GM12878 (cell line): ENCODE results near the gene SFXN4. TPM values are rescaled to one million over a fixed set of nuclear protein-coding genes. Genes with fewer than 3 reads are reported as not detected.
A peak's percentile ranks its signal among the peaks of the same experiment; 100 is the strongest.

Source experiments
- ATAC-seq: fragments of 200-7000 bp; cut with Tn5 transposase; 3 replicates; pipeline ENCODE4 v1.9.1; 2020; ENCODE audit warnings: mild to moderate bottlenecking, moderate library complexity
- BruUV-seq: library from RNA; stranded (reverse); fragments of 400-500 nt; replicated peaks from 2 replicates; lab custom pipeline; 2021; lab: Mats Ljungman, UMichigan
- CTCF ChIA-PET: fragments of 300-600 bp; sonication (Branson Sonifier 250); formaldehyde crosslinking; extraction: SDS; loops from one replicate; lab custom pipeline; 2021; ENCODE audit warnings: inconsistent platforms; lab: Yijun Ruan, JAX
- POLR2A ChIA-PET: fragments of 350-600 bp; formaldehyde crosslinking; extraction: SDS; loops from one replicate; lab custom pipeline; 2021; ENCODE audit warnings: inconsistent platforms; lab: Charles Lee
- RAD21 ChIA-PET: fragments of 300-600 bp; sonication (Branson Sonifier 250); formaldehyde crosslinking; loops from one replicate; lab custom pipeline; 2023; ENCODE audit warnings: antibody characterized with exemption; ENCODE audit not compliant: unreplicated experiment; lab: Charles Lee
- SMC1A ChIA-PET: fragments of 300-600 bp; sonication (Branson Sonifier 250); formaldehyde crosslinking; loops from one replicate; lab custom pipeline; 2023; ENCODE audit not compliant: unreplicated experiment, uncharacterized antibody; lab: Charles Lee
- DNase-seq: peaks from one replicate; pipeline ENCODE4 v3.0.0-alpha.2; 2011; ENCODE audit warnings: low read depth, low spot score
- FAIRE-seq: peaks from 3 replicates; lab custom pipeline; 2011; peaks lifted over from hg19 to GRCh38; lab: Jason Lieb, UNC
- H2AFZ ChIP-seq: 2 replicates; pipeline ENCODE4 v1.6.0; 2011; ENCODE audit warnings: low read depth, low read length, control low read depth; ENCODE audit not compliant: control insufficient read depth
- H3K27ac ChIP-seq: 2 replicates; pipeline ENCODE4 v1.5.1; 2011; ENCODE audit warnings: control low read depth; ENCODE audit not compliant: control insufficient read depth, insufficient read depth
- H3K27me3 ChIP-seq, 2 experiments: replicated peaks in 1 of 2; 2 replicates each; pipeline versions ENCODE4 v1.6.0 to v1.6.1; 2011; ENCODE audit warnings: low read length in 1 of 2; ENCODE audit not compliant: control insufficient read depth in 2 of 2, insufficient read depth in 2 of 2
- H3K36me3 ChIP-seq, 2 experiments: 2 replicates each; pipeline ENCODE4 v1.5.1; 2011; ENCODE audit warnings: low read length in 1 of 2; ENCODE audit not compliant: control insufficient read depth in 2 of 2, insufficient read depth in 2 of 2
- H3K4me1 ChIP-seq: 2 replicates; pipeline ENCODE4 v1.6.1; 2011; ENCODE audit warnings: mild to moderate bottlenecking, low read length, moderate library complexity, mixed read lengths; ENCODE audit not compliant: control insufficient read depth, insufficient read depth
- H3K4me2 ChIP-seq: 2 replicates; pipeline ENCODE4 v1.6.0; 2011; ENCODE audit warnings: control low read depth; ENCODE audit not compliant: control insufficient read depth, insufficient read depth
- H3K4me3 ChIP-seq: fragments of 200-600 bp; sonication (generic); 2 replicates; pipeline ENCODE4 v1.5.1; 2016
- H3K79me2 ChIP-seq: 2 replicates; pipeline ENCODE4 v1.6.0; 2011; ENCODE audit warnings: low read length; ENCODE audit not compliant: control insufficient read depth, insufficient read depth
- H3K9ac ChIP-seq: 2 replicates; pipeline ENCODE4 v1.8.0; 2011; ENCODE audit warnings: low read length, control low read depth, mixed read lengths; ENCODE audit not compliant: control insufficient read depth, insufficient read depth
- H3K9me3 ChIP-seq: replicated peaks from 3 replicates; pipeline ENCODE4 v1.5.1; 2011; ENCODE audit warnings: mild to moderate bottlenecking, low read length; ENCODE audit not compliant: control insufficient read depth, insufficient read depth
- H4K20me1 ChIP-seq: 2 replicates; pipeline ENCODE4 v1.6.0; 2011; ENCODE audit not compliant: control insufficient read depth, insufficient read depth
- EZH2 ChIP-seq: IDR thresholded peaks from 2 replicates; pipeline ENCODE4 v1.6.1; 2012; ENCODE audit warnings: low read depth, mild to moderate bottlenecking, control low read depth, inconsistent platforms, low read length, borderline replicate concordance; ENCODE audit not compliant: control insufficient read depth
- RAD21 ChIP-seq: IDR thresholded peaks from 2 replicates; pipeline ENCODE4 v1.6.1; 2011; ENCODE audit warnings: mild to moderate bottlenecking, low read depth, low read length, moderate library complexity; ENCODE audit not compliant: insufficient read depth
- SMC3 ChIP-seq: IDR thresholded peaks from 2 replicates; pipeline ENCODE4 v1.6.1; 2011; ENCODE audit warnings: low read length, improper control_type of control experiment, borderline replicate concordance
- WGBS: methylation state at CpG from one replicate; pipeline ENCODE4 v1.1.6; 2016; ENCODE audit warnings: low lambda C conversion rate; ENCODE audit not compliant: insufficient replicate concordance, insufficient coverage; ENCODE audit errors: missing lambda C conversion rate; 5-methylcytosine and 5-hydroxymethylcytosine counted together
- in situ Hi-C: fragments of 300-500 bp; cut with MboI; formaldehyde crosslinking; loops from 9 replicates; pipeline ENCODE4 v1.14.3; 2018; ENCODE audit warnings: mixed read lengths
- intact Hi-C: fragments of 100-400 bp; cut with micrococcal nuclease; formaldehyde crosslinking; loops from one replicate; pipeline ENCODE4 v1.14.2; 2022; ENCODE audit not compliant: unreplicated experiment
- polyA plus RNA-seq, 11 experiments: library from polyadenylated mRNA; depleted of rRNA in 4 of 11; unstranded in 6 of 11; stranded (reverse) in 5 of 11; fragments of >200 nt; fragmentation: Nextera tagmentation in 4 of 11; fragmentation: Illumina TruSeq in 1 of 11; extraction: Ambion mirVana in 4 of 11; extraction: Trizol in 1 of 11; gene quantifications; 1 replicate in 1 of 11; 2 replicates in 10 of 11; pipeline versions ENCODE4 v1.2.1 to v1.2.3, GENCODE V29; 2011 to 2016; ENCODE audit warnings: inconsistent platforms in 2 of 11, missing spikeins in 2 of 11, low read depth in 1 of 11
- total RNA-seq, 4 experiments: library from RNA; depleted of rRNA in 3 of 4; stranded (reverse); fragments of >200 nt in 3 of 4; fragmentation: Illumina TruSeq in 1 of 4; extraction: Trizol in 1 of 4; gene quantifications; 2 replicates each; pipeline versions ENCODE4 v1.2.1 to v1.2.3, GENCODE V29; 2013 to 2021
- TF ChIP-seq, protein P1 (sequence below), 3 experiments: IDR thresholded peaks in 2 of 3; conservative IDR thresholded peaks in 1 of 3; 2 replicates each; pipeline ENCODE4 v1.5.1; 2011; ENCODE audit warnings: low read depth in 3 of 3, low read length in 3 of 3, mild to moderate bottlenecking in 3 of 3, control low read depth in 2 of 3, moderate library complexity in 2 of 3, inconsistent platforms in 1 of 3, mixed read lengths in 1 of 3; ENCODE audit not compliant: control insufficient read depth in 2 of 3, insufficient read depth in 1 of 3; ENCODE audit errors: extremely low read depth in 1 of 3

Gene SFXN4
- total and polyA plus RNA-seq, 10 of the 15 experiments (the other 5 are each of a cell fraction or from before 2014, with no cell fraction given): 40.7 to 111 (median 48.8) TPM

DNA sequence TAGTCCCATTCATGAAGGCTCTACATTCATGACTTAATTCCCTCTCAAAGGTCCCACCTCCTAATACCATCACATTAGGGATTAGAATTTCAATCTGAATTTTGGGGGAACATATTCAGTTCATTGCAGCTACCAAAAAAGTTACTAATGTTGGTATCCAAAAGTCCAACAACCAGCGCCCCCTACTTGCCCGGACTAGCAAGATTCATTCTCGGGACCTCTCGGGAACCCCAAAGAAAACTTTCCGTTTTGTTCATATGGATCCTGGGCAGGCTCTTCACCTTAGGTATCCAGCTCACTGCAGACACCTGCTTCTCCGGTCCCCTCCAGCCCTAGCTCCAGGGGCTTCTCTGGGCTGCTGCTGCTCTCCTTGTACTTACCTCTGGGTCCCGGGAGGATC lies 32.9 kb upstream of the SFXN4 start:
- H3K4me1 ChIP-seq: no peaks in the 10 kb centered on the region
- H3K79me2 ChIP-seq: no peaks in the 10 kb centered on the region
- H3K27ac ChIP-seq: no peak overlapping the region
- no peak for DNase-seq
- FAIRE-seq: peak; percentile 18
- TF ChIP-seq RAD21 (peak; percentile 62), SMC3 (peak; percentile 56), EZH2 (no peak)
- TF ChIP-seq, protein P1, sequence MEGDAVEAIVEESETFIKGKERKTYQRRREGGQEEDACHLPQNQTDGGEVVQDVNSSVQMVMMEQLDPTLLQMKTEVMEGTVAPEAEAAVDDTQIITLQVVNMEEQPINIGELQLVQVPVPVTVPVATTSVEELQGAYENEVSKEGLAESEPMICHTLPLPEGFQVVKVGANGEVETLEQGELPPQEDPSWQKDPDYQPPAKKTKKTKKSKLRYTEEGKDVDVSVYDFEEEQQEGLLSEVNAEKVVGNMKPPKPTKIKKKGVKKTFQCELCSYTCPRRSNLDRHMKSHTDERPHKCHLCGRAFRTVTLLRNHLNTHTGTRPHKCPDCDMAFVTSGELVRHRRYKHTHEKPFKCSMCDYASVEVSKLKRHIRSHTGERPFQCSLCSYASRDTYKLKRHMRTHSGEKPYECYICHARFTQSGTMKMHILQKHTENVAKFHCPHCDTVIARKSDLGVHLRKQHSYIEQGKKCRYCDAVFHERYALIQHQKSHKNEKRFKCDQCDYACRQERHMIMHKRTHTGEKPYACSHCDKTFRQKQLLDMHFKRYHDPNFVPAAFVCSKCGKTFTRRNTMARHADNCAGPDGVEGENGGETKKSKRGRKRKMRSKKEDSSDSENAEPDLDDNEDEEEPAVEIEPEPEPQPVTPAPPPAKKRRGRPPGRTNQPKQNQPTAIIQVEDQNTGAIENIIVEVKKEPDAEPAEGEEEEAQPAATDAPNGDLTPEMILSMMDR (IDR thresholded peaks at IDR 0.05 in 2 of 3, conservative IDR thresholded peaks at IDR 0.05 in 1 of 3; ENCODE audit: control insufficient read depth in 2 of 3, extremely low read depth in 1 of 3, insufficient read depth in 1 of 3, low read depth in 3 of 3, low read length in 3 of 3): peak; percentile 64 to 68 (median 67); a peak in 5 of 6 replicates
- POLR2A ChIA-PET: interaction anchor here (0.6 to 2.2 kb wide), 2 partner anchors 291 to 347 kb away, joined by 5 to 6 read pairs; no protein-coding TSS in a partner anchor
- WGBS: 10% methylated on average over 7 of the region's 7 CpGs
- no peaks in the 10 kb centered on the region for H4K20me1 ChIP-seq
- no peaks in the 10 kb centered on the region for H3K9me3 ChIP-seq
- no peak overlapping the region; the same call in 1 of the 2 replicates for H3K9ac ChIP-seq
- no peaks in the 10 kb centered on the region for H3K36me3 ChIP-seq
- RAD21 ChIA-PET: interaction anchor here (0.6 to 3.1 kb wide), 22 partner anchors 8 to 465 kb away, joined by 3 to 29 read pairs (median 5); partner anchors contain the start of genes GRK5 and PRDX3
- H2AFZ ChIP-seq: peak overlapping the region; percentile 35; the same call in 1 of the 2 replicates
- in situ Hi-C loops: loop anchor here (5.0 to 25.0 kb wide), 2 partner anchors 219 to 636 kb away; no protein-coding TSS in a partner anchor
- ATAC-seq: peak; percentile 70
- H3K27me3 ChIP-seq: no peaks in the 10 kb centered on the region
- no TSS peak for BruUV-seq
- SMC1A ChIA-PET: interaction anchor here (0.6 to 3.0 kb wide), 32 partner anchors 9 to 629 kb away, joined by 3 to 30 read pairs (median 4); partner anchors contain the start of gene GRK5
- CTCF ChIA-PET: interaction anchor here (0.6 to 7.4 kb wide), 62 partner anchors 9 to 630 kb away, joined by 3 to 89 read pairs (median 5); partner anchors contain the start of genes CACUL1, GRK5, NANOS1 and PRDX3
- H3K4me2 ChIP-seq: no peak overlapping the region
- intact Hi-C loops: no loop called here
- H3K4me3 ChIP-seq: no peak overlapping the region
